HG02571 (cell line): ENCODE measurements around the gene BRIP1.
"Not testable (repeated sequence)": the region's sequence is repeated elsewhere in the genome, so short reads cannot be mapped to it uniquely, and the experiment has no call there.

Source experiments
- ATAC-seq: cut with Tn5 transposase; IDR thresholded peaks from one replicate; pipeline ENCODE4 v1.9.1; 2021; ENCODE audit warnings: mild to moderate bottlenecking, moderate library complexity; ENCODE audit not compliant: unreplicated experiment

Gene BRIP1

DNA sequence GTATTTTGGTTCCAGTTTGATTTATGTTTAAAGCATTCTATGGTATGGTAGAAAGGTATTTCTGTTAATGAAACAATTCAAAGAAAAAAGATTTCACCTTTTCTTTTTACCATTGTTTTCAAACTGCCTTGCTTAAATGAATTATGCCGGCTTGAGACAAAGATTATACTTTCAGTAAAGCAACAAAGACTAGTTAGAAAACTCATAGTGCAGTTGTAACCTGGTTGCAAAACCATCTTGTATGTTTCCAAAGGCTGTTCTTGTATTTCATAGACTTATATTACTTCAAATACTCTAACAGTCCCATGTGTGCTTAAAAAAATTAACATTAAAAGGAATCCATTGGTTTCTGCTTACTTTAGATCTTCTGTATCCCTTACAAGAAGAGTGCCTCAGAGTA, 153.8 kb downstream of the BRIP1 start:
- no peak for ATAC-seq

DNA sequence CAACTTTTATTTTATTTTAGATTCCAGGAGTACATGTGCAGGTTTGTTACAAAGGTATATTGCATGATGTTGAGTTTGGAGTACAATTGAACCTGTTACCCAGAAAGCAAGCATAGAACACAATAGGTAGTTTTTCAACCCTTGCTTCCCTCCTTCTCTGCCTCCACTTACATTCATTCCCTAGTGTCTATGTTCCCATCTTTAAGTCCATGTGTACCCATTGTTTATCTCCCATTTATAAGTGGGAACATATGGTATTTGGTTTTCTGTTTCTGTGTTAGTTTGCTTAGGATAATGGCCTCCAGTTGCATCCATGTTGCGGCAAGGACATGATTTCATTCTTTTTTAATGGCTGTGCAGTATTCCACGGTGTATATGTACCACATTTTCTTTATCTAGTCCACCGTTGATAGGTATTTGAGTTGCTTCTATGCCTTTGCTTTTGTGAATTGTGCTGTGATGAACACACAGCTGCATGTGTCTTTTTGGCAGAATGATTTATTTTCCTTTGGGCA, 158.3 kb downstream of the BRIP1 start:
- ATAC-seq: no peak

DNA sequence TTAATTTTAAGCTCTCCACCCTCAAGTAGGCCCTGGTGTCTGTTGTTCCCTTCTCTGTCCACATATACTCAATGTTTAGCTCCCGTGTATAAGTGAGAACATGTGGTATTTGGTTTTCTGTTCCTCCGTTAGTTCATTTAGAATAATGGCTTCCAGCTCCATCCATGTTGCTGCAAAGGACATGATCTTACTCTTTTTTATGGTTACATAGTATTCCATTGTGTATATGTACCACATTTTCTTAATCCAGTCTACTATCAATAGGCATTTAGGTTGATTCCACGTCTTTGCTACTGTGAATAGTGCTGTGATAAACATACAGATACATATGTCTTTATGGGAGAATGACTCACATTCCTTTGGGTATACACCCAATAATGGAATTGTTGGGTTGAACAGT, 160.9 kb downstream of the BRIP1 start:
- no peak for ATAC-seq

DNA sequence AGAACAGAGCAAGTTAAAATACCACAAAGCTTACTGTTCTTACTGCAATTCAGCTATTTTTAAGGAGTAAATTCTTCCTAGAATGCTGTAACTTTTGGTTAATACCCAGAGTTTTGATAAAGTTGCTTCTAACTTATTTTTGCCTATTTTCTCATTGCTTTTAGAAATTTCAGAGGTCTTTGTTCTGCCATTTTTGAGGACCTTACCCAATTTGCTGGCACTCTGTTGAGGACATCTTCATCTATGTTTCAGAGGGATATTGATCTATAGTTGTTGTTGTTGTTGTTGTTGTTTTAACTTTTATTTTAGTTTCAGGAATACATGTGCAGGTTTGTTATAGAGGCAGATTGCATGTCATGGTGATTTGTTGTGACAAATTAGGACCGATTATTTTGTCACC, 161.3 kb downstream of the BRIP1 start:
- ATAC-seq: no peak

DNA sequence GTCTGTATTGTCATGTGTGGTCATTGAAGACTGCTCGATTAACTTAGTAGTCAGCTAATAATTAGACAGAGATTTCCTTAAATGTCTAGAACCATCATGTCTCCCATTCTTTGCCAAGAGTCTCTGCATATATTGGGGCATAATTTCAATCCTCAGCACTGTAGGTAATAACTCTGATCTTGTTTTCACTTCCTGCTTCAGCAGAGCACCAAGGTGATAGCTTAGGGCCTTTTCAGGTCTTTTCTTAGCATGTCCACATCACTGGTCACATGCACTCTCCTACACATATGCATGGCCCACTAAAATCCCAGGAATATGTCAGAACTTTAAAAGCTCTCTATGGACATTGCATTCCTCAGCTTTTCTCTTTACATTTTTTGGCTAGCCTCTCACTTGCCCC, 162.0 kb downstream of the BRIP1 start:
- ATAC-seq: no peak

DNA sequence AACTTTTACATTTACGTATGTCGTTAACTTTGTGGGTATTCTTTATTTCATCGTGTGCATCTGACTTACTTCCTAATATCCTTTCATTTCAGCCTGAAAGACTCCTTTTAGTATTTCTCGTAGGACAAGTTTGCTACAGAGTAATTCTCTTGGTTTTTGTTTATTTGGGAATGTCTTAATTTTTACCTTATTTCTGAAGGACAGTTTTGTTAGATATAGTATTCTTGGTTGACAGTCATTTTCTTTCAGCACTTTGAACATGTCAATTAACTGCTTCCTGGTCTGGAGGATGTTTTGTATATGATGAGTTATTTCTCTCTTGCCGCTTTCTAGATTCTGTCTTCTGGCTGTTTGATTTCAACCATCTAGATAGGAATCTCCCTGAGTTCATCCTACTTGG, 163.1 kb downstream of the BRIP1 start:
- no peak for ATAC-seq

GRCh38 chr17:61699694-61700093, 163.6 kb downstream of the BRIP1 start:
- ATAC-seq: no peak

DNA sequence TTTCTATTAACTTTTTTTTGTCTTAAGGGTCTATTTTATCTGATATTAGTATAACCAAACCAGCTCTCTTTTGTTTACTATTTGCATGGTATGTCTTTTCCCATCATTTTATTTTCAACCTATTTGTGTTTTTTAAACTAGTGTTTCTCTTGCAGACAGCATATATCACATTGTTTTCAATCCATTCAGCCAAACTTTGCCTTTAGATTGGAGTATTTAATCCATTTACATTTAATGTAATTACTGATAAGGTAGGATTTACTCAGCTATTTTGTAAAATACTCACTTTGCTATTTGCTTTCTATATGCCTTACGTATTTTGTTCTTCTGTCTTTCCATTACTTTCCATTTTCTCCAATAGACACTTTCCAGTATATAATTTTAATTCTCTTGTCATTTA, 164.3 kb downstream of the BRIP1 start:
- ATAC-seq: no peak

- no peak for ATAC-seq
Measured at GRCh38 chr17:61698244-61698643, 165.1 kb downstream of the BRIP1 start.

- no peak for ATAC-seq
Measured at GRCh38 chr17:61695779-61696337, 167.5 kb downstream of the BRIP1 start.

DNA sequence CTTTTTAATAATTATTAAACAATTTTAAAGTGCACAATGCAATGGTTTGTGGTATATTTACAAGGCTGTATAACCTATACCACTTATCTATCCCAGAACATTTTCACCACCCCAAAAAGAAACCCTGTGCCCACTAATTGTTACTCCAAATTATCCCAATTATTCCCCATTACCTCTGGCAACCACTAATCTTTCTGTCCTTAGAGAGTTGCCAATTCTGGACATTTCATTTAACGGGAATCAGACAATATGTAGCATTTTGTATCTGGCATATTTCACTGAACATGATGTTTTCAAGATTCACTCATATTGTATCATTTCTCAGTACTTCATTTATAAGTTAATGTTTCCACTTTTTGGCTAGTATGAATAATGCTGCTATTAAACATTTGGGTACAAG, 169.2 kb downstream of the BRIP1 start:
- ATAC-seq: no peak

GRCh38 chr17:61689610-61690180, 173.6 kb downstream of the BRIP1 start:
- ATAC-seq: no peak

GRCh38 chr17:61687769-61688168, 175.6 kb downstream of the BRIP1 start:
- no peak for ATAC-seq

DNA sequence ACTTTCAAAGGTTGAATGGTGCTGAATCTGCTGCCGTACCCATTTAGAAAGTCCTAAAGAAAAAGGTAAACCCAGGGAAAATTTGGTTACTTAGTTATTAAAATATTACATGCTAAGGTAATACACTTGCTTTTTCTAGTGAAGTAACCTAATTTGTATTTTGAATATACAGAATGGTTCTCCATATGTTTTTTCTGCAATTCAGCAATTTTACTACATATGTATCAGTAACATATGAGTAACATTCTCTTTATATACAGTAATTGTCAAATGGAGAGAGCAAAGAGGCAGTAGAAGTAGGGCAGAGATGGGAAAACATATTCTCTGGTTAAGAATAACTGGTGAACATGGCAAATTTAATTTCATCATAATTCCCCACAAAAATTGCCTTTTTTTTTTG, 177.2 kb downstream of the BRIP1 start:
- no peak for ATAC-seq

- no peak for ATAC-seq
Measured at GRCh38 chr17:61684818-61685217, 178.5 kb downstream of the BRIP1 start.

GRCh38 chr17:61684172-61684571, 179.2 kb downstream of the BRIP1 start:
- no peak for ATAC-seq

- ATAC-seq: no peak
Measured at GRCh38 chr17:61683466-61683865, 179.9 kb downstream of the BRIP1 start.

DNA sequence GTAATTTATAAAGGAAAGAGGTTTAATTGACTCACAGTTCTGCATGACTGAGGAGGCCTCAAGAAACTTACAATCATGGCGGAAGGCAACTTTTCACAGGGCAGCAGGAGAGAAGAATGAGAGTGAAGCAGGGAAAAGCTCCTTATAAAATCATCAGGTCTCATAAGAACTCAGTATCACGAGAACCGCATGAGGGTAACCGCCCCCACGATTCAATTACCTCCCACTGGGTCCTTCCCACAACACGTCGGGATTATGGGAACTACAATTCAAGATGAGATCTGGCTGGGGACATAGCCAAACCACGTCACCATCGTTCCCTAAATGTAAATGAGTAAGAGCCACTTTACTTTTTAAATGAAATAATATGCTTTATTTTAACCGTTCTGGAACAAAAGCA, 182.4 kb downstream of the BRIP1 start:
- no peak for ATAC-seq

DNA sequence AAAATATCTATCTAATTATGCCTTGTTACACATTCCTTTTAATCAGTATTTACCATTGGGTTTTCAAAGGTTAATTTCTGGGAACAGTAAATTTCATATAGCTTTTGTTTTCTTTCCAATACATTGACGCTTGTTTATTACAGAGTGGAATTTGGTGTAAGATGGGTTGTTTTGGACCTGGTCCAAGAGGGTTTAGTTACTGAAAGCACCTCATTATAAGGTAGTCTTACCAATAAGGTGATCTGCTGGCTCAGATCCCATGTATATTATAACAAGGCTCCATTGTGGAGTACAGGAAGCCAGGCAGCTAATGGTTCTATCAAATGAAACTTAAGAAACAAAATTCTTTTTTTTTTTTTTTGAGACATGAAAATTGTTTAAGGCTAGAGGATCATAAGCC, 185.0 kb downstream of the BRIP1 start:
- ATAC-seq: no peak

GRCh38 chr17:61677150-61677811, 186.0 kb downstream of the BRIP1 start:
- ATAC-seq: not testable (repeated sequence)

- ATAC-seq: not testable (repeated sequence)
Measured at GRCh38 chr17:61676522-61676921, 186.8 kb downstream of the BRIP1 start.

- not testable (repeated sequence) for ATAC-seq
Measured at GRCh38 chr17:61674609-61675008, 188.7 kb downstream of the BRIP1 start.
